Inflammatory macrophage (primary cell): ENCODE data around the gene SRGAP2.
"Not testable (repeated sequence)": the region's sequence is repeated elsewhere in the genome, so short reads cannot be mapped to it uniquely, and the experiment has no call there.

Experiments used
- DNase-seq, 2 donors: peaks; one replicate each; pipeline ENCODE4 v3.0.0-alpha.2; 2020 to 2022

SRGAP2 gene

GRCh38 chr1:206250953-206251681 lies 47.8 kb downstream of the SRGAP2 start:
- DNase-seq = not testable (repeated sequence)

GRCh38 chr1:206252680-206253335 lies 49.5 kb downstream of the SRGAP2 start:
- not testable (repeated sequence) for DNase-seq
